Activated T-cell treated with anti-CD3 and anti-CD28 coated beads, Interleukin-2, amount 50 U/mL, for 72 hours (primary cell): ENCODE data around the gene CDK18. TPM values are rescaled to one million over a fixed set of nuclear protein-coding genes. Genes with fewer than 3 reads are reported as not detected.

Experiments used
- ATAC-seq, 2 donors: fragments of 150-1000 bp; cut with Tn5 transposase; replicated peaks in 1 of 2; 2 replicates each; pipeline ENCODE4 v1.10.0; 2021; ENCODE audit warnings: moderate library complexity in 2 of 2, mild to moderate bottlenecking in 1 of 2
- DNase-seq, 2 donors: peaks; one replicate each; pipeline ENCODE4 v3.0.0; 2021 to 2022; ENCODE audit warnings: mixed read lengths in 1 of 2
- H3K27ac Mint-ChIP-seq: one replicate; pipeline ENCODE4 v1.8.0; 2022; ENCODE audit warnings: mild to moderate bottlenecking, moderate library complexity, mixed read lengths
- H3K27me3 Mint-ChIP-seq: one replicate; pipeline ENCODE4 v1.8.0; 2022; ENCODE audit warnings: low read depth, mixed read lengths
- H3K36me3 Mint-ChIP-seq, 2 donors: one replicate each; pipeline ENCODE4 v1.8.0; 2022; ENCODE audit warnings: mixed read lengths in 2 of 2, mild to moderate bottlenecking in 1 of 2; ENCODE audit not compliant: insufficient read depth in 2 of 2
- H3K4me1 Mint-ChIP-seq: one replicate; pipeline ENCODE4 v1.8.0; 2022; ENCODE audit warnings: low read depth, mixed read lengths
- H3K4me3 Mint-ChIP-seq, 2 donors: one replicate each; pipeline ENCODE4 v1.8.0; 2022; ENCODE audit warnings: mild to moderate bottlenecking in 2 of 2, mixed read lengths in 2 of 2, moderate library complexity in 2 of 2
- H3K9me3 Mint-ChIP-seq, 2 donors: one replicate each; pipeline ENCODE4 v1.8.0; 2022; ENCODE audit warnings: mixed read lengths in 2 of 2
- total RNA-seq, 2 donors: library from RNA; stranded (reverse); gene quantifications; one replicate each; pipeline ENCODE4 v1.2.3, GENCODE V29; 2022

CDK18 gene
- total RNA-seq, 2 donors from 2014 or later = 2.3 to 3.3 TPM

GRCh38 chr1:205500240-205501233 is 3.9 kb upstream of the CDK18 start:
- Mint-ChIP-seq H3K36me3 (no peaks in the 10 kb centered on the region), H3K9me3 (no peaks in the 10 kb centered on the region), H3K27ac (no peak overlapping the region), H3K4me3 (no peak overlapping the region), H3K4me1 (peaks cover 5% of the 10 kb centered on the region), H3K27me3 (peaks cover 21% of the 10 kb centered on the region)
- no peak for DNase-seq
- ATAC-seq = no peak

GRCh38 chr1:205502111-205502810 is 2.2 kb upstream of the CDK18 start:
- no peak overlapping the region for H3K27ac Mint-ChIP-seq
- no peaks in the 10 kb centered on the region for H3K36me3 Mint-ChIP-seq
- DNase-seq = no peak
- peaks cover 5% of the 10 kb centered on the region for H3K4me1 Mint-ChIP-seq
- H3K27me3 Mint-ChIP-seq = peaks cover 17% of the 10 kb centered on the region
- H3K9me3 Mint-ChIP-seq = no peaks in the 10 kb centered on the region
- ATAC-seq = no peak
- H3K4me3 Mint-ChIP-seq = no peak overlapping the region

- Mint-ChIP-seq H3K27ac (no peak overlapping the region), H3K9me3 (no peaks in the 10 kb centered on the region), H3K4me3 (no peak overlapping the region), H3K36me3 (no peaks in the 10 kb centered on the region), H3K4me1 (peaks cover 5% of the 10 kb centered on the region), H3K27me3 (peaks cover 12% of the 10 kb centered on the region)
- no peak for DNase-seq
- no peak for ATAC-seq
These were observed 1.5 kb upstream of the CDK18 start for GRCh38 chr1:205502992-205503391.

GRCh38 chr1:205505076-205505729 is 734 bp downstream of the CDK18 start:
- ATAC-seq (peak in 1 of 2 donors; percentile 11), DNase-seq (no peak)
- H3K4me3 Mint-ChIP-seq = peak overlapping the region; percentile 78 to 82
- H3K27ac Mint-ChIP-seq = no peak overlapping the region
- H3K36me3 Mint-ChIP-seq = no peaks in the 10 kb centered on the region
- peaks cover 5% of the 10 kb centered on the region for H3K4me1 Mint-ChIP-seq
- peaks cover 10% of the 10 kb centered on the region for H3K27me3 Mint-ChIP-seq
- no peaks in the 10 kb centered on the region for H3K9me3 Mint-ChIP-seq

- Mint-ChIP-seq H3K27me3 (peaks cover 10% of the 10 kb centered on the region), H3K27ac (no peak overlapping the region), H3K36me3 (no peaks in the 10 kb centered on the region), H3K4me1 (peaks cover 5% of the 10 kb centered on the region), H3K4me3 (peak overlapping the region in 1 of 2 donors; percentile 39), H3K9me3 (no peaks in the 10 kb centered on the region)
- DNase-seq = no peak
- no peak for ATAC-seq
These were observed 1.3 kb downstream of the CDK18 start for GRCh38 chr1:205505791-205506190.

GRCh38 chr1:205506409-205507200 is 2.1 kb downstream of the CDK18 start:
- peaks cover 10% of the 10 kb centered on the region for H3K27me3 Mint-ChIP-seq
- H3K36me3 Mint-ChIP-seq = no peaks in the 10 kb centered on the region
- peaks cover 5% of the 10 kb centered on the region for H3K4me1 Mint-ChIP-seq
- ATAC-seq = no peak
- H3K4me3 Mint-ChIP-seq = no peak overlapping the region
- no peak for DNase-seq
- H3K27ac Mint-ChIP-seq = no peak overlapping the region
- H3K9me3 Mint-ChIP-seq = no peaks in the 10 kb centered on the region

- Mint-ChIP-seq H3K4me1 (peaks cover 5% of the 10 kb centered on the region), H3K9me3 (no peaks in the 10 kb centered on the region), H3K27me3 (peaks cover 1% of the 10 kb centered on the region), H3K4me3 (no peak overlapping the region), H3K27ac (no peak overlapping the region), H3K36me3 (no peaks in the 10 kb centered on the region)
- ATAC-seq (no peak), DNase-seq (no peak)
These were observed 3.8 kb downstream of the CDK18 start for GRCh38 chr1:205508227-205508714.

GRCh38 chr1:205510308-205510950 is 6.0 kb downstream of the CDK18 start:
- H3K36me3 Mint-ChIP-seq = no peaks in the 10 kb centered on the region
- H3K27ac Mint-ChIP-seq = no peak overlapping the region
- DNase-seq = no peak
- H3K4me3 Mint-ChIP-seq = no peak overlapping the region
- no peaks in the 10 kb centered on the region for H3K9me3 Mint-ChIP-seq
- ATAC-seq = no peak
- H3K27me3 Mint-ChIP-seq = no peaks in the 10 kb centered on the region
- no peaks in the 10 kb centered on the region for H3K4me1 Mint-ChIP-seq

GRCh38 chr1:205510951-205511330 is 6.5 kb downstream of the CDK18 start:
- H3K4me1 Mint-ChIP-seq = no peaks in the 10 kb centered on the region
- no peak for DNase-seq
- no peaks in the 10 kb centered on the region for H3K36me3 Mint-ChIP-seq
- no peak for ATAC-seq
- no peak overlapping the region for H3K4me3 Mint-ChIP-seq
- no peaks in the 10 kb centered on the region for H3K9me3 Mint-ChIP-seq
- H3K27ac Mint-ChIP-seq = no peak overlapping the region
- H3K27me3 Mint-ChIP-seq = no peaks in the 10 kb centered on the region

- H3K4me1 Mint-ChIP-seq = no peaks in the 10 kb centered on the region
- H3K4me3 Mint-ChIP-seq = no peak overlapping the region
- ATAC-seq (no peak), DNase-seq (no peak)
- H3K36me3 Mint-ChIP-seq = no peaks in the 10 kb centered on the region
- H3K9me3 Mint-ChIP-seq = no peaks in the 10 kb centered on the region
- H3K27ac Mint-ChIP-seq = no peak overlapping the region
- no peaks in the 10 kb centered on the region for H3K27me3 Mint-ChIP-seq
These were observed 7.9 kb downstream of the CDK18 start for GRCh38 chr1:205512059-205513045.

- Mint-ChIP-seq H3K27ac (no peak overlapping the region), H3K4me3 (no peak overlapping the region), H3K9me3 (no peaks in the 10 kb centered on the region), H3K4me1 (no peaks in the 10 kb centered on the region), H3K36me3 (no peaks in the 10 kb centered on the region), H3K27me3 (no peaks in the 10 kb centered on the region)
- DNase-seq (no peak), ATAC-seq (no peak)
These were observed 9.3 kb downstream of the CDK18 start for GRCh38 chr1:205513774-205514173.
